Thoracic aorta (tissue), 2 donors: ENCODE results near the gene ATP6V0D1. TPM values are rescaled to one million over a fixed set of nuclear protein-coding genes. Genes with fewer than 3 reads are reported as not detected.

Experiments used
- ATAC-seq: fragments of 150-250 bp; one replicate; pipeline ENCODE4 v1.8.0; 2017; ENCODE audit warnings: low read depth; ENCODE audit not compliant: insufficient number of reproducible peaks, low FRiP score
- DNase-seq: peaks from one replicate; pipeline ENCODE4 v3.0.0-alpha.2; 2020; ENCODE audit warnings: low spot score
- H3K27ac ChIP-seq, 2 donors: fragments of 200-600 bp; sonication (generic); 1 replicate in 1 of 2; 2 replicates in 1 of 2; pipeline ENCODE4 v1.5.1; 2016; ENCODE audit warnings: mild to moderate bottlenecking in 2 of 2, moderate library complexity in 2 of 2
- H3K27me3 ChIP-seq: fragments of 200-600 bp; sonication (generic); replicated peaks from 2 replicates; pipeline ENCODE4 v1.6.0; 2016; ENCODE audit warnings: mild to moderate bottlenecking; ENCODE audit not compliant: insufficient read depth
- H3K36me3 ChIP-seq: fragments of 200-600 bp; sonication (generic); one replicate; pipeline ENCODE4 v1.5.1; 2016
- H3K4me1 ChIP-seq, 2 donors: fragments of 200-600 bp; sonication (generic); 1 replicate in 1 of 2; 2 replicates in 1 of 2; pipeline versions ENCODE4 v1.5.1 to v1.6.0; 2016; ENCODE audit warnings: low read depth in 2 of 2, mild to moderate bottlenecking in 1 of 2; ENCODE audit not compliant: control insufficient read depth in 1 of 2
- H3K4me3 ChIP-seq: fragments of 200-600 bp; sonication (generic); 2 replicates; pipeline ENCODE4 v1.5.1; 2016; ENCODE audit warnings: mild to moderate bottlenecking
- H3K9me3 ChIP-seq: fragments of 200-600 bp; sonication (generic); 2 replicates; pipeline ENCODE4 v1.5.1; 2016
- total RNA-seq, 2 donors: library from RNA; depleted of rRNA; stranded (reverse); fragments of >200 nt; gene quantifications; one replicate each; pipeline versions ENCODE4 v1.1.0 to v1.2.3, GENCODE V29; 2016
- TF ChIP-seq, protein P1 (sequence below): fragments of 200-600 bp; sonication (generic); IDR thresholded peaks from one replicate; pipeline ENCODE4 v1.5.1; 2019; ENCODE audit warnings: antibody characterized with exemption

The ATP6V0D1 gene
- total RNA-seq, 2 donors from 2014 or later: 68.6 to 72.7 TPM

DNA sequence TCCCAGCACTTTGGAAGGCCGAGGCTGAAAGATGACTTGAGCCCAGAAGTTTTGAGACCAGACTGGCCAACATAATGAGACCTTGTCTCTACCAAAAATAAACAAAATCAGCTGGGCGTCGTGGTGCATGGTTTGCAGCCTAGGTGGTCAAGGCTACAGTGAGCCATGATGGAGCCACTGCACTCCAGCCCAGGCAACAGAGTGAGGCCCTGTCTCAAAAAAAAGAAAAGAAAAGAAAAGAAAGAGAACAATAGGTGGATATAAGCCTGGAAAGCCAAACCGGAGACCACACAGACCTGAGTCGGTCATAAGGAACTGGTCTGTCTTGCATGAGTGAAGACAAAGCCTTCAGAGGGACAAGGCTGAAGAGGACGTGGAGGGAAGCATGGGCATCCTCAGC lies 14.4 kb downstream of the ATP6V0D1 start:
- Histone ChIP-seq H3K4me1 (peaks cover 13 to 35% of the 10 kb centered on the region in 2 donors), H3K27me3 (no peaks in the 10 kb centered on the region), H3K4me3 (no peak overlapping the region), H3K27ac (no peak overlapping the region), H3K9me3 (no peaks in the 10 kb centered on the region), H3K36me3 (no peaks in the 10 kb centered on the region)
- DNase-seq: no peak
- no peak for ATAC-seq
- TF ChIP-seq, protein P1, sequence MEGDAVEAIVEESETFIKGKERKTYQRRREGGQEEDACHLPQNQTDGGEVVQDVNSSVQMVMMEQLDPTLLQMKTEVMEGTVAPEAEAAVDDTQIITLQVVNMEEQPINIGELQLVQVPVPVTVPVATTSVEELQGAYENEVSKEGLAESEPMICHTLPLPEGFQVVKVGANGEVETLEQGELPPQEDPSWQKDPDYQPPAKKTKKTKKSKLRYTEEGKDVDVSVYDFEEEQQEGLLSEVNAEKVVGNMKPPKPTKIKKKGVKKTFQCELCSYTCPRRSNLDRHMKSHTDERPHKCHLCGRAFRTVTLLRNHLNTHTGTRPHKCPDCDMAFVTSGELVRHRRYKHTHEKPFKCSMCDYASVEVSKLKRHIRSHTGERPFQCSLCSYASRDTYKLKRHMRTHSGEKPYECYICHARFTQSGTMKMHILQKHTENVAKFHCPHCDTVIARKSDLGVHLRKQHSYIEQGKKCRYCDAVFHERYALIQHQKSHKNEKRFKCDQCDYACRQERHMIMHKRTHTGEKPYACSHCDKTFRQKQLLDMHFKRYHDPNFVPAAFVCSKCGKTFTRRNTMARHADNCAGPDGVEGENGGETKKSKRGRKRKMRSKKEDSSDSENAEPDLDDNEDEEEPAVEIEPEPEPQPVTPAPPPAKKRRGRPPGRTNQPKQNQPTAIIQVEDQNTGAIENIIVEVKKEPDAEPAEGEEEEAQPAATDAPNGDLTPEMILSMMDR: no peak

DNA sequence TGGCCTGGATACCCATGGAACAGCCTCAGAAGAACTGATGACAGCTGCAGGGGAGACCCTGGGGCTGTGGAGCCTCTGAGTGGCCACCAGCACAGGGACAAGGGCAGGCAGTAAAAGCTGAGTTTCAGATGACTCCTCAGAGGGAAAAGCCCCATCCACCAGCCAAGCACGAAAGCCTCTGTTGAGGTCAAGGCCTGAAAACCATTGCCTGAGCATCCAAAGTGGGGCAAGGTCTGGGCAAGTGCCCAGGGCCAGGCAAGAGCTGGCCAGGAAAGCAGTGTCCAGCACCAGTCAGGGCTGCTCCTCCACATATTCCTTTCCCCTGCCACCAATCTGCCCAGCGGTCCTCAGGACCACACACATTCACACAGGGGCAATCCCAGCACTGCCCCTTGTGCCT lies 16.4 kb downstream of the ATP6V0D1 start:
- Histone ChIP-seq H3K36me3 (no peaks in the 10 kb centered on the region), H3K4me3 (no peak overlapping the region), H3K27me3 (no peaks in the 10 kb centered on the region), H3K27ac (no peak overlapping the region), H3K9me3 (no peaks in the 10 kb centered on the region), H3K4me1 (peaks cover 11 to 37% of the 10 kb centered on the region in 2 donors)
- ATAC-seq: no peak
- TF ChIP-seq, protein P1: no peak
- no peak for DNase-seq

DNA sequence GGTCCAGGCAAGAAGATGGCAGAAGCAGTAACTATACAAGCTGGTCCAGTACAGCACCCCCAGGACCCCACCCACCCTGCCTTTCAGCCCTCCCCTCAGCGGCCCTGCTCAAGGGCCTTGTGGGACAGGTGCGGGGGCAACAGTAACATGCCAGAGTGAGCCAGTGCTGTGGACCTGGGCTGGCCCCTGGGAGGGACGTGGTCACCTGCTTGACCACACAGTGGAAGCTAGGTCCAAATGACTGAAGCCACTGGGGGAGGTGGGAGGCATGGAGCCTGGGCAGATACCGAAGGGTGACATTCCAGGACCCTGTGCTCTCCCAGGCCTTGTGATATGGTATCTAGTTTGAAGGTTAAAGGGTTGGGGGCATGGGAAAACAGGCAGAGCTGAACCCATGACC lies 17.3 kb downstream of the ATP6V0D1 start:
- Histone ChIP-seq H3K36me3 (no peaks in the 10 kb centered on the region), H3K4me3 (no peak overlapping the region), H3K4me1 (peaks cover 19 to 46% of the 10 kb centered on the region in 2 donors), H3K27ac (no peak overlapping the region), H3K27me3 (no peaks in the 10 kb centered on the region), H3K9me3 (no peaks in the 10 kb centered on the region)
- DNase-seq: no peak
- TF ChIP-seq, protein P1: no peak
- ATAC-seq: no peak

DNA sequence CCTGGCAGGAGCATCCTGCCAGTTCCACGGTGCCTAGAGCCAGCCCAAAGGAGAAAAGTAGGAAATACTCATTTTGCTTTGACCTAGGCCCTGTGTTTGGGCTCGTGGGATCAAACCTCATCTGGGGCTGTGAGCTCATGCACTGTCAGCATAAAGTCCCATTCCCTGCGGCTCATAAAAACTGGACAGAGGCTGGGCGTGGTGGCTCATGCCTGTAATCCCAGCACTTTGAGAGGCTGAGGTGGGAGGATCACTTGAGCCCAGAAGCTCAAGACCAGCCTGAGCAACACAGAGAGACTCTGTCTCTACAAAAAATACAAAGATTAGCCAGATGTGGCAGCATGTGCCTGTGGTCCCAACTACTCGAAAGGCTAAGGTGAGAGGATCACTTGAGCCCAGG lies 17.9 kb downstream of the ATP6V0D1 start:
- no peak overlapping the region for H3K4me3 ChIP-seq
- TF ChIP-seq, protein P1: no peak
- no peaks in the 10 kb centered on the region for H3K9me3 ChIP-seq
- DNase-seq: no peak
- peaks cover 21 to 52% of the 10 kb centered on the region in 2 donors for H3K4me1 ChIP-seq
- no peaks in the 10 kb centered on the region for H3K36me3 ChIP-seq
- no peaks in the 10 kb centered on the region for H3K27me3 ChIP-seq
- H3K27ac ChIP-seq: no peak overlapping the region
- no peak for ATAC-seq

DNA sequence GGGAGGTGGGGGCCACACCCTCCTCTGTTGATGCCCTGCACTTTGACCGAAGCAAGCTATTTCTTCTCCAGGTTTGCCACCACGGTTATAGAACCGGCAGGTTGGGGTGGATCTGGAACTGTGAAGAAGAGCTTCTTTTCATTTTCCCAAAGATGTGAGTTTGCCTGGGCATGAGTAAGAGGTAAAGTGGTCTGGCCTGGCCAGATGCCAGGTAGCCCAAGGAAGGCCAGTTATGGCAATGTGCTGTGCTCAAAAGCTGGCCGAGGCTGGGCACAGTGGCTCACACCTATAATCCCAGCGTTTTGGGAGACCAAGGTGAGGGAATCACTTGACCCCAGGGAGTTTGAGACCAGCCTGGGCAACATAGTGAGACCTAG lies 18.7 kb downstream of the ATP6V0D1 start:
- Histone ChIP-seq H3K9me3 (no peaks in the 10 kb centered on the region), H3K4me1 (peaks cover 29 to 60% of the 10 kb centered on the region in 2 donors), H3K27ac (no peak overlapping the region), H3K4me3 (no peak overlapping the region), H3K36me3 (no peaks in the 10 kb centered on the region), H3K27me3 (no peaks in the 10 kb centered on the region)
- no peak for ATAC-seq
- no peak for DNase-seq
- TF ChIP-seq, protein P1: no peak
